GM10847 (cell line): ENCODE data around the gene ILDR2.

Experiments
- POLR2A ChIP-seq: IDR thresholded peaks from 2 replicates; pipeline ENCODE4 v1.6.1; 2011; ENCODE audit not compliant: insufficient read length; ENCODE audit errors: extremely low read depth

Gene ILDR2

GRCh38 chr1:166978821-166979220, 3.5 kb upstream of the ILDR2 start:
- no peak for TF ChIP-seq POLR2A

DNA sequence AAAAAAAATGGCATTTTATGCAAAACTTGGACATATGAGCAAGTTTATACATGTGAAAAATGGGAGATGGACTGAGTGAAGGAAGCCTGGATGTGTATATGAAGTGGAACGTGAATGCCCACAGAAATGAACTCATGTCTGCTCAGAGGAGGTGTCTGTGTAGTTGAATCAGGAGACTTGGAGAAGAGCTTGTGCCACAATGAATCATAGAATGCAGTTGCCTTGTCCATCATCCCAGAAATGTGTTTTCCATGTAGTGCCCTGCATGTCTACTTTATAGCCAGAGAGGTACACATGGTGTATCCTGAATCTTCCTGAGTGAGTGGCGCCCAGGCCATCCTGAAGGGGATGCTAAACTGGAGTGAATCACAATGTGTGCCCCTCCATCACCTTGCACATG, 2.6 kb upstream of the ILDR2 start:
- TF ChIP-seq POLR2A = no peak

DNA sequence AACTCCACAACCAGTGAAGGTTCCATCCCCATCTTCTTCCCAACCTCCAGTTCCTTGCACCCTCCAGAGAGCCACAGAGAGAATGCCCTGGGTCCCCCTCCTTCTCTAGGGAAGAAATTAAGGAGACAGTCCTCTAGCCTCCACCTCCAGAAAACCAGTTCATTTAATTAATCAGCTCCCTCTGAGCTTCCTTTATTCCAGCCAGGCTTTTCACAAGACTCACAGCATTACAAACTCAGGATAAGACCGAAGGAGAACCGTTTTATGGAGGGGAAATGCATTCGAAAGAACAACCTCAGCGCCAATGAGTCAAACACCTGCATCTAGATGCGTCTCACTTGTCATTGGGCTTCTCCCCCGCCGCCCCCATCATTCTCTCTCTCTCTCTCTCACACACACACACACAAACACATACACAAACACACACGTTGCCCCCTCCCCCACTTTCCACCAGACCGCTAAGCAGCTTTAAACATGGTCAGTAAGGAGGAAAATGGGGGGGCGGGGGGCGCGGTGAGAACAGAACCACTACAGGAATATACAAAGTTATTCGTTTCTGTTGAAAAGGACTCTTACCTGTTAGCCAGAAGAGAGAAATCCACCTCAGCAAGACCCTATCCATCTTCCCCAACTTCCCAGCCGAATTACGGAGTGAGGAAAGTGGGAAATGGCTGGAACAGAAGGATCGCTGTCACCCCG, 544 bp downstream of the ILDR2 start:
- no peak for TF ChIP-seq POLR2A

DNA sequence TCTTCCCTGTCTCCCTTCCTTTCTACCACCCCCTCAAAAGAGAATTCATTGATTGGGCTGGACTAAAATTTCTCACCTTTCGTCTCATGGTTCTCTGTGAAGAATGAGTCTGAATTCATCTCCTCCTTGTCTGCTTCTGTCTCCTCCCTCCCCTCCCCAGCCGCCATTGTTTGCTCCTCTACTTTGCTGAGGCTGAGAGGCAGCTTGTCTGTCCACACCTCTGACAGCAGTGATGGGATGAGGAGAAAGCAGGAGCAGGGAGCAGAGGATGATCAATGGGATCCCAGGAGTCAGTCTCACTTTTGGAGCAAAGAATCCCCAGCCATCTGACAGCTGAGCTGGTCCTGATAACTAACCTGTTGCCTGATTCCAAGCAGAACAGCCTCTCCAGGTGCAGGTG, 2.5 kb downstream of the ILDR2 start:
- no peak for TF ChIP-seq POLR2A

GRCh38 chr1:166972193-166972592, 3.1 kb downstream of the ILDR2 start:
- no peak for TF ChIP-seq POLR2A

DNA sequence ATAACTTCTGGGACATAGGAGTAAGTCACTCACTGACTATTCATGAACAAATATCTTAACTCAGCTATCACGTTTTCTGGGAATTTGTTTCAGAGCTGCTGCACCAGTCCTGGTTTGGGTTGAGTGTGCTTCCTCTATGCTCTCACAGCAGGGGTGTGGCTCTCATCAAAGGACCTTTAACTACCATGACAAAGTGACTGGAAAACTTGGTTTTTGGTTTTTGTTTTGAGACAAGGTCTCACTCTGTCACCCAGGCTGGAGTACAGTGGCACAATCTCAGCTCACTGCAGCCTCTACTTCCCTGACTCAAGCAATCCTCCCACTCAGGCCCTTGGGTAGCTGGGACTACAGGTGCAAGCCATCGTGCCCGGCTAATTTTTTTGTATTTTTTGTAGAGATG, 4.1 kb downstream of the ILDR2 start:
- no peak for TF ChIP-seq POLR2A

- no peak for TF ChIP-seq POLR2A
Observed at GRCh38 chr1:166969074-166969677, 6.2 kb downstream of the ILDR2 start.

DNA sequence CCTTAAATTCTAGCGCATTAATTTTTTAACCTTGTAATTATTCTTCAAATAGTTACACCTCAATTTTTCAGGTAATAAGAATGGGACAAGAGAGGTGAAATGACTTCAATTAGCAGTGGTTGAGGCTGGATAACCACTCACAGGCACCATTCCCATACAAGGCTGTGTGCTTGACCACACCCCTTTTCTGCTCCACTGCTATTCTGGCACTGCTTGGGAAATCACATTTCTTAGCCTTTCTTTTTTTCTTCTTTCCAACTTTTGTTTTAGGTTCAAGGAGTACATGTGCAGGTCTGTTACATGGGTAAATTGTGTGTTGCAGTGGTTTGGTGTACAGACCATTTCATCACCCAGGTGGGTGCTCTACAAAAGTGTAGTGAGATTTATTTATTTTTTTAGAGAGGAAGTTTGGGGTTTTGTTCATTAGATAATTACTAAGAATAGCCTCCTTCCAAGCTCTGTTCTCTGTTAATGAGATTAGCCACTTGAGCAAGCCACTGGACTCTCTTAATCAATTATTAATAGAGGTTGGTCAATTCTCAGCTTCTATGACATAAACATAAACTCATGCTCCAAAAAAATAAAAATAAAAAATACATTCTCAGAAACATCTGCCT, 14.4 kb downstream of the ILDR2 start:
- no peak for TF ChIP-seq POLR2A

DNA sequence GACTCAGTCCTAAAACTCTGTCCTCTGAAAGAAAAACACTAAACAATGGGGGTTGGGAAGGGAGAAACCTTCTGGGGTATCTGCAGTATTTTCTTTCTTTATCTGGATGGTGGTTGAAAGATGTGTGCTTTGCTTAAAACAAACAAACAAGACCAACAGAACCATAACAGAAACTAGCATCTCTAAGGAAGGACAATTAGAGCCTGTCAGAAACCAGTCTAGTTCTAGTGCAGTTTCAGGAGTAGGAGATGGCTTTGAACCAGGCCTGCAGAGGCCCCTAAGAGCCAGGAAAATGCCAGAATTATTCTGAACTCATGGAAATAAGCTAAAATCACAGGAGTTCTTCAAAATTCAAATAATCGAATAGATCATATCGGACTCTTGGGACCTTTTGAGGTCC, 18.5 kb downstream of the ILDR2 start:
- no peak for TF ChIP-seq POLR2A

- TF ChIP-seq POLR2A = no peak
Observed at GRCh38 chr1:166956057-166956850, 19.1 kb downstream of the ILDR2 start.

GRCh38 chr1:166953491-166953890, 21.8 kb downstream of the ILDR2 start:
- no peak for TF ChIP-seq POLR2A

GRCh38 chr1:166952002-166952746, 23.2 kb downstream of the ILDR2 start:
- no peak for TF ChIP-seq POLR2A

DNA sequence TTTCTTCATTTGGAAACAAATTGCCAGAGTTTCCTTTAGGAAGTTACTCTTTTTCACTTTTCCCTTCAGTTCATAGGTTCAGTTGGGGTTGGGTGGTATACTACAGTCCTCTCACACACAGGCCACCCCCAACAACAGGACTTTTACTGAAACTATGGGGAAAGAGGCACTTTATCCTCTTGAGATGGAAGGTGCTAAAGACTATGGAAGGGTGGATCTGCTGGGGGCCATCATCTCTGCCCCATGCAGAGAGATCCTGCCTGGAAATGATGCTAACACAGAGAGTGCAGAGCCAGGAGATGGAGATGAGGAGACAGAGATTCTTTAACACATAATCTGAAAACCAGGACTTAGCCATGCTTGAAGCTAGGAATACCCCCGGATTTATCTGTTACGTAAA, 24.3 kb downstream of the ILDR2 start:
- no peak for TF ChIP-seq POLR2A

DNA sequence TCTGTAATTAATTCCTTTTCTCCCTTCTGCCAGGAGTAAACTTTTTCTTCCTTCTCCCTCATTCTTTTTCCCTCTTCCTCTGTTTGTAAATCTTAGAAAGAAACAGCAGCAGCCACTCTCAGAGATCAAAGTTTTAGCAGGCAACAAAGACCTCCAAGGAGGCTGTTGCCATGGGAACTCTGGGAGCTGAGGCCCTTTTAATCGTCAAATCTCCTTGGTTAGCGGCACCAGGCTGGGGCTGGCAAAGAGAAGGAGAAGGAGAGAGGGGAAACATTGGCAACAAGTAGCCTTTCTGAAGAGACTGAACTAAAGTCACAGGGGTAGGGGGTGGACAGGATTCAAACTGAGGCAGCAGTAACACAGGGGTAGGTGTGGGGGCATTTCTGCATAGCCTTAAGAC, 25.2 kb downstream of the ILDR2 start:
- no peak for TF ChIP-seq POLR2A

DNA sequence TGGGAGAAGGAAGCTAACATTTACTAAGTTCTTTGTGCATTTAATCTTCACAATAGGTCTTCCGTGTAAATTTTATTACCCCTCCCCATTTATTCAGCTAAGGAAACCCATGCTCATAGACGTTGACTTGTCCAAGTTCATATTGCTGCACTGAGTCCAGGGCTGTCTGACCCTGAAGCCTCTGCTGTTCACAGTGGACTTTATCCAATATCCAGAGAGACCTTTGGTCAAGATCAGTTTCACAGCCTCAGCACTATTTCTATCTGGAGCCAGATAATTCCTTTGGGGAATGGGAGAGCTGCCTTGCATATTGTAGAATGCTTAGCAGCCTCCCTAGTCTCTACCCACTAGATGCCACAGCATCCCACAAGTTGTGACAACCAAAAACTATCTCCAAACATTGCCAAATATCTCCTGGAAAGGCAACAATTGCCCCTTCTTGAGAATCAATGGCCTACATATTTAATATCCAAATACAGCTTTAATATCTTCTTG, 26.4 kb downstream of the ILDR2 start:
- no peak for TF ChIP-seq POLR2A
